A549 treated with Hydrocortisone at 1 μM for 4 hours (cell line): ENCODE measurements around the gene PDCD2L. TPM values are rescaled to one million over a fixed set of nuclear protein-coding genes. Genes with fewer than 3 reads are reported as not detected.

ENCODE experiments used
- total RNA-seq: library from RNA; stranded (reverse); fragments of 200-300 nt; extraction: Qiagen RNA extraction; gene quantifications from 5 replicates; pipeline ENCODE4 v1.2.3, GENCODE V29; 2022

The PDCD2L gene, protein sequence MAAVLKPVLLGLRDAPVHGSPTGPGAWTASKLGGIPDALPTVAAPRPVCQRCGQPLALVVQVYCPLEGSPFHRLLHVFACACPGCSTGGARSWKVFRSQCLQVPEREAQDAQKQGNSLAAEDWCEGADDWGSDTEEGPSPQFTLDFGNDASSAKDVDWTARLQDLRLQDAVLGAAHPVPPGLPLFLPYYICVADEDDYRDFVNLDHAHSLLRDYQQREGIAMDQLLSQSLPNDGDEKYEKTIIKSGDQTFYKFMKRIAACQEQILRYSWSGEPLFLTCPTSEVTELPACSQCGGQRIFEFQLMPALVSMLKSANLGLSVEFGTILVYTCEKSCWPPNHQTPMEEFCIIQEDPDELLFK
- 27.7 to 37.1 TPM (median 36.5 TPM) in 5 replicates for total RNA-seq

DNA sequence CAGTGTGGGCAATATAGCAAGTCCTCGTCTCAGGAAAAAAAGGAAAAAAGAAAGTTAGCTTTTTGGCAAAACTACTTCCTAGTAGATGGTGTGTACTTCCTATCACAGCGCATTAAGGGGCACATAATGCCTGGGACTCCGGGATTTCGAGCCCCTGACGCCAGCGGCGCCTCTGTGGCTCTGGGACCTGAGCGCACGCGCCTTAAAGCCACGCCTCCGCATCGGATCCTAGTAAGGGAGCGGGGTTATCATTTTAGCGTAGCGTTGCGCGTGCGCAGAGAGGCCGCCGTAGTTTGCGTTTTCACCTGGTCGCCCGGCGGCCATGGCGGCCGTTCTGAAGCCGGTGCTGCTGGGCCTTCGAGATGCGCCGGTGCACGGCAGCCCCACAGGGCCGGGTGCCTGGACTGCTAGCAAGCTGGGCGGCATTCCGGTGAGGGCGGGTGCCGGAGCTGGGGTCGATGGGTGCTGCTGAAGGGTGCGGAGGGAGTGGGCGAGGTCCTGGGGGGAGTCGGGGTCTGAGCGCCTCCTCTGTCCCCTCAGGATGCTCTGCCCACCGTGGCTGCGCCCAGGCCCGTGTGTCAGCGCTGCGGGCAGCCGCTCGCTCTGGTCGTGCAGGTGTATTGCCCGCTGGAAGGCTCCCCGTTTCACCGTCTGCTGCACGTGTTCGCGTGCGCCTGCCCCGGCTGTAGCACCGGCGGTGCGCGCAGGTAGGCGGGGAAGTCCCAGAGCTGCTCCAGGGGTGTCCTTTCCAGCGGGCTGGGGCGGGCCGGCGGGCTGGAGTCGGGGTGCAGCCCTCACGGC is at the start of gene PDCD2L:
Gene PDCD2L (plus strand): TSS at position 291 of the 801 bp plus-strand sequence. CDS start 32 bp downstream, at position 323.

DNA sequence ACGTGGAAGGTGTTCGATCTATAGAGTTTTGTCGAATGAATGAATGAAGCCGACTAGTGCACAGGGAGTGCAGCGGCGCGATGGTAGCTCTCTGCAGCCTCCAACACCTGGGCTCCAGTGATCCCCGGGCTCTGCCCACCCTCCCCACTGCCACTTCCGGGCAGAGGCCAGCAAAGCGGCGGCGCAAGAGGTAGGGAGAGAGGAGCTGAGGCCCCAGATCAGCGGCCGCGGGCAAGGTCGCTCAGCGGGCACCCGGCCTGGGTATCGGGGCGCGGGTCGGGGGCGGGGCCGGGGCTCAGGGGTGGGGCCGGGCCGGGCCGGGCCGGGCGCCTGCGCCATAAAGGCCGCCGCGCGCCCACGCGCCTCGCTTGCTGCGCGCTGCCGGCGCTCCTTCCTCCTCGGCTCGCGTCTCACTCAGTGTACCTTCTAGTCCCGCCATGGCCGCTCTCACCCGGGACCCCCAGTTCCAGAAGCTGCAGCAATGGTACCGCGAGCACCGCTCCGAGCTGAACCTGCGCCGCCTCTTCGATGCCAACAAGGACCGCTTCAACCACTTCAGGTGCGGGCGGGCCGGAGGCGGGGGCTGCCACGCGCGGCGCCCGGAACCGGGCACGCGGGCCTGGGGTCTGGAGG is 39.3 kb upstream of the PDCD2L start, which contains the start of gene GPI:
Gene GPI (plus strand): TSS at position 367 of the 633 bp plus-strand sequence. CDS start 71 bp downstream, at position 438.

Other genes with a start within 250 kb of the PDCD2L start
- 198 to 349 TPM (median 225 TPM) in 5 replicates for gene LSM14A, start 231.9 kb upstream of the PDCD2L start, total RNA-seq
- 9.3 to 14.1 TPM (median 12.6 TPM) in 5 replicates for gene GARRE1, start 149.8 kb upstream of the PDCD2L start, total RNA-seq
- gene GPI, start 39.2 kb upstream of the PDCD2L start, total RNA-seq: 657 to 717 TPM (median 704 TPM) in 5 replicates
- 242 to 352 TPM (median 268 TPM) in 5 replicates for gene UBA2, start 24.0 kb downstream of the PDCD2L start, total RNA-seq
- gene WTIP, start 77.4 kb downstream of the PDCD2L start, total RNA-seq: 29.8 to 36.5 TPM (median 32.9 TPM) in 5 replicates